Left cardiac atrium (tissue), 4 donors: ENCODE results near the gene PHACTR2. TPM values are rescaled to one million over a fixed set of nuclear protein-coding genes. Genes with fewer than 3 reads are reported as not detected.

Experiments used
- ATAC-seq, 2 donors: fragments of 200-7000 bp; cut with Tn5 transposase; one replicate each; pipeline ENCODE4 v1.9.1; 2020; ENCODE audit warnings: mild to moderate bottlenecking in 2 of 2, moderate library complexity in 2 of 2
- DNase-seq: peaks from one replicate; pipeline ENCODE4 v3.0.0-alpha.2; 2020
- intact Hi-C, 2 donors: fragments of 100-400 bp; cut with DNase I; formaldehyde crosslinking; loops; one replicate each; pipeline versions ENCODE4 v1.14.1 to v1.15.1; 2022 to 2023
- total RNA-seq, 2 donors: library from RNA; stranded (reverse); fragmentation: NEBNext Ultra II Directional; extraction: Animal tissue kit (Norgen Biotek cat#: 25700); gene quantifications; one replicate each; pipeline ENCODE4 v1.2.1, GENCODE V29; 2021
- donor health status: DM: no; HTN: yes; CAD: no.
- donor health status: DM: no; HTN: yes; CAD: no; lungs with severe emphysema.
- donor health status: DM: yes; HTN: yes; CAD: no.
- donor health status: Dilated cardiomyopathy.

Gene PHACTR2
- total RNA-seq, 2 donors from 2014 or later = 53.9 to 56.7 TPM

GRCh38 chr6:143695130-143695968 lies 17.6 kb downstream of the PHACTR2 start:
- DNase-seq (no peak), ATAC-seq (peak in 1 of 2 donors; percentile 24)
- intact Hi-C loops = no loop called here

- ATAC-seq = no peak
- intact Hi-C loops = no loop called here
Measured at GRCh38 chr6:143695969-143696663, 18.4 kb downstream of the PHACTR2 start.

GRCh38 chr6:143696664-143697000 lies 18.9 kb downstream of the PHACTR2 start:
- DNase-seq = no peak
- intact Hi-C loops = no loop called here
- ATAC-seq = no peak

More at GRCh38 chr6:143695969-143696663, 18.4 kb downstream of the PHACTR2 start:
- no peak for DNase-seq

DNA sequence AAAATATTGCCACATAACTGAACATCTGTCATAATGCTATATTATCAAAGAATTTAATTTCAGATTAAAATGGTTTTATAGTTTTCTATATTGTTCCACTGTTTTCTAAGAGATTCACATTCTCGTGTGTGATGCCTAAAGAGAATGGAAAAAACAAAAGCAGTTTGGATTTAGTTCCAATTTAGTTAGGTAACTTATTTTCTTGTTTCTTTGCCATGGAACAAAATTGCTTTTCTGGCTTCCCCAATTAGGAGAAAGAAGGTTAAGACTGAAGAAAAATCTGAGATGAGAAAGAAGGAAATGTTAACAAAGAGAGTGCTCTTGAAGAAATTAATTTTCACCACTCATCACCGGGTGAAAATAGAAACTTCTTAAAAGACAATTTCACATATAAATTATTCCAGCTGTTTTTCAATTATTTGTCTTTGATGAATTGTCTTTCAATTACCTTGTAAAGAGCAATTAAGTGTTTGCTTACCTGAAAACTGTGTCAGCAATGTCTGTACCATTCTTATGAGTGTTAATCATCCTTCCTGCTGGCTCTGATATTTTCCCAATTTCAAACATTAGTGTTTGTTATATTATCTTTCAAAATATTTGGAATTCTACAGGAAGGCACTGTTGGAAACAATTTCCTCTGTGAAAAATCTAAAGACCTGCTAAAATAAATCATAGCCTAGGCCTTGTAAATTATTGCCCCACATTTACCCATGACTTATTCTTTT lies 19.5 kb downstream of the PHACTR2 start:
- no peak for DNase-seq
- intact Hi-C loops = no loop called here
- ATAC-seq = no peak

DNA sequence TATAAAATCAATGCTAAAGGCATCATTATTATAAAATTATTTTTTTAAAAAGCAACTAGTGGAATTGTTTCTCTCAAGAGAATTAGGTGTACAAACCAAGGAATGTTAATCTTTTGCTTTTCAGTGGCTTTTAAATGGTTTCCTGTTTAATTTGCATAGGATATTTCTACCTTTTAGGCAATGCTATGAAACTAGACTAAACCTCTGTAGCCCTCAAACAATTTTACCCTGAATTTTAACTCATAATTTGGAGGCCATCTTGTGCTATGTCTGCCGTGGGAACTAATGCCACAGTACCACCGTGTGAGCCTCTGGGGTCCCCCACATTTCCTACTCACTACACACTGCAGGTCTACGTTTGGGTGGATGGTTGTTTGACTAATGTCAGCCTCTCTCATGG lies 20.6 kb downstream of the PHACTR2 start:
- intact Hi-C loops = no loop called here
- no peak for ATAC-seq

DNA sequence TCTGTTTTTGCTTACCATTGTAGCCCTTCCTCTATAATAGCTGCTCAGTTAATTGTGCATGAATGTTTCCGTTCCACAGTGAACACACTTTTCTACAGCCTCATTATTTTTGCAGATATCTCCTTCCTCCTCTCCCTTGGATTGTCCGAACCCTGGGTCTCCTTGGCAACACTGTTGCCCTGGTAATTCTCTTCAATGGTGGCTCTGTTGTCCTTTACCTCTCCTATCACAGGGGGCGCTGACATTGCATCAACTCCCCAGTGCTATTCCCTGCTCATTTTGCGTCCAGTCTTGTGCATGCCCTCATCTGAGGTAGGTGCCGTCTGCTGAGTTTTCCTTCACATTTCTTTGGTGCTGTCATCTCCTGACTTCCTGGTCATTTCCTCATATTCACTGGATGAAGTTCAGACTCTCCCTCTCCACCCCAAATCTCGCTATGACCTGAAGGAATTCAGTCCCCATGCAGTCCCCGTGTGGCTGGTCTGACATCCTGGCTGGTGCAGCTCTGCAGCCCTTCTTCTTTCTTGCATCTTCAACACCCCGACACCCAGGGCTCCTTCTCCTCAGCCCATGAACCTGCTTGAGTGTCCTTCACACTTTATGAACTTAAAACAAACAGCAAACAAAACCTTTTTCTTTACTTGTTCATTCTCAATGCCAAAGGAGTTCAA lies 21.1 kb downstream of the PHACTR2 start:
- no peak for DNase-seq
- intact Hi-C loops = no loop called here
- no peak for ATAC-seq

More for the DNA sequence above, 20.6 kb downstream of the PHACTR2 start:
- DNase-seq = no peak

GRCh38 chr6:143699430-143699825 lies 21.7 kb downstream of the PHACTR2 start:
- DNase-seq (no peak), ATAC-seq (no peak)
- intact Hi-C loops = no loop called here

GRCh38 chr6:143700684-143701348 lies 23.1 kb downstream of the PHACTR2 start:
- intact Hi-C loops = no loop called here
- ATAC-seq (peak; percentile 75 to 80), DNase-seq (no peak)

GRCh38 chr6:143701349-143702234 lies 23.8 kb downstream of the PHACTR2 start:
- intact Hi-C loops = no loop called here
- ATAC-seq = peak; percentile 53 to 85
- no peak for DNase-seq

- intact Hi-C loops = no loop called here
- DNase-seq = no peak
- no peak for ATAC-seq
Measured at GRCh38 chr6:143705569-143705968, 27.8 kb downstream of the PHACTR2 start.

DNA sequence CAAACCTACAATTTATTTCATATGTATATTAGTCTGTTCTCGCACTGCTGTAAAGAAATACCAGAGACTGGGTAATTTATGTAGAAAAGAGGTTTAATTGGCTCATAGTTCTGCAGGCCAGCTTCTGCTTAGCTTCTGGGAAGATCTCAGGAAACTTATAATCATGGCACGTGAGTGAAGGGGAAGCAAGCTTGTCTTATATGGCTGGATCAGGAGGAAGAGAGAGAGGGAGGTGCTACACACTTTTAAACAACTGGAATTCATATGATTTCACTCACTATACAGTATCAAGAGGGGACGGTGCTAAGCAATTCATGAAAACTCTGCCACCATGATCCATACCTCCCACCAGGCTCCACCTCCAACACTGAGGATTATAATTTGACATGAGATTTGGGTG lies 29.9 kb downstream of the PHACTR2 start:
- intact Hi-C loops = no loop called here
- DNase-seq = no peak
- peak in 1 of 2 donors; percentile 25 for ATAC-seq

DNA sequence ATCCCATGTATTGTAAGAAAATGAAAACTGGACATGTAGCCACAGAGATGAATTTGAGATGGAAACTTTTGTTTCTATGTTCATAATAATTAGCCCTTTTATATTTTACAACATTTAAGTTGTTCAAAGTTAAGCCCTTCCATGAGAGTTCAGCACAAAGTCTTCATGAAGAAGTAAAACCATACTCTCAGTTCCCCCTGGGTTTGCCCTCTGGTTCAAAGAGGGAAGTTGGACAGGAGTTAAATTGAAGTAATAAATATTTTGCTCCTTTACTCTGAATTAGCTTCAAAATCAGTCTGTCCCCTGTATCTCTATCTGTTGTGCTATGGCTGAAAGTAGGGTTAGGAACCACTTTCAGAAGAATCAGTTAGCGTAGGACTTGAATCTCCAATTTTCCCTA lies 31.1 kb downstream of the PHACTR2 start:
- intact Hi-C loops = no loop called here
- DNase-seq (no peak), ATAC-seq (no peak)

GRCh38 chr6:143711714-143712113 lies 33.9 kb downstream of the PHACTR2 start:
- intact Hi-C loops = no loop called here
- DNase-seq (no peak), ATAC-seq (no peak)

DNA sequence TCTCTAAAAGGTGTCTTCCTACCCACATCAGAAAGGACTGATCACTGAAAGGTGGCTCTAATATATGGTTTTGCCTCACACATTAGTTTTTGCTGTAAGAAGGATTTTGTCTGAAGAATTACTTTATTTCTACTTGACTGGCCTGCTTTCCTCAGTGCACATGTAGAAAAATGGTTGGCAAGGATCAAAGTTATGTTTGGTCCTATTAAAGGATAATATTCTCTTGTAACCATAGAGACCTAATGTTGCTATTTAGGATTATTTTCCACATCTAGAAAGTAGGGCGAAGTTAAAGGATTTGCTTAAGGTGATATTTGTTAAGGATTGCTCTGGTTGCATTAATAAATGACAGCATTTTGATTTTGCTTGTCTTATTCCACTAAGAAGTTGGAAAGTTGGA lies 40.7 kb downstream of the PHACTR2 start:
- DNase-seq = no peak
- intact Hi-C loops = no loop called here
- no peak for ATAC-seq

- DNase-seq = no peak
- no peak for ATAC-seq
- intact Hi-C loops = no loop called here
Measured at GRCh38 chr6:143721642-143722041, 43.9 kb downstream of the PHACTR2 start.

DNA sequence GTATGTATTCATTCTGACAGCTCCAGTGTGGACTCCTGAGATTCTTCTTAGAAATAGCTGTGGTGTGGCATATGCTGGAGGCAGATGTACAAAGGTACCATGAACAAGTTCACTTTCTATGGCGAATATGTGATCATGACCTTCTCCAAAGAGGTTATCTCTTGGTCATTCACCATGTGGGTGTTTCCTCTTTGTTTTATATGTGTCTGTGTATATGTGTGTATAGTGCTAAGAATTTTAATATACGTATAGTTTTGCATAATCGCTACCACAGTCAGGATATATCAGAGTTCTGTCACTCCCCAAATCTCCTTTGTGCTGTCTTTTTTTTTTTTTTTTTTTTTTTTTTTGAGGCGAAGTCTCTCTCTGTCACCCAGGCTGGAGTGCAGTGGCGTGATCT lies 47.1 kb downstream of the PHACTR2 start:
- intact Hi-C loops = no loop called here
- ATAC-seq = no peak
- DNase-seq = no peak

GRCh38 chr6:143726015-143726647 lies 48.4 kb downstream of the PHACTR2 start:
- no peak for ATAC-seq
- DNase-seq = no peak
- intact Hi-C loops = no loop called here

DNA sequence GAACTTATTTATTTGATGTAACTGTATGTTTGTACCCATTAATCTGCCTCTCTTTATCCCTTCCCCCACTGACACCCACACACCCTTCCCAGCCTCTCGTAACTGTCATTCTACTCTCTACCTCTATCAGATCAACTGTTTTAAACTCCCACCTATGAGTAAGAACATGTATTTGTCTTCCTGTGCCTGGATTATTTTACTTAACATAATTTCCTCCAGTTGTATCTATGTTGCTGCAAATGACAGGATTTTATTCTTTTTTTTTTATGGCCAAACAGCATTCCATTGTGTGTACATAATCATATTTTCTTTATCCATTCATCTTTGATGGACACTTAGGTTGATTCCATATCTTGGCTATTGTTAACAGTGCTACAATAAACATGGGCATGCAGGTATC lies 49.3 kb downstream of the PHACTR2 start:
- intact Hi-C loops = no loop called here
- DNase-seq (no peak), ATAC-seq (no peak)
